H1 (cell line): ENCODE data around the gene PHTF2. TPM values are rescaled to one million over a fixed set of nuclear protein-coding genes. Genes with fewer than 3 reads are reported as not detected.

Experiments
- CTCF ChIA-PET: fragments of 300-600 bp; sonication (Branson Sonifier 250); formaldehyde crosslinking; loops from one replicate; lab custom pipeline; 2021; ENCODE audit not compliant: partially characterized antibody; lab: Charles Lee
- POLR2A ChIA-PET: fragments of 300-600 bp; sonication (Branson Sonifier 250); formaldehyde crosslinking; loops from one replicate; lab custom pipeline; 2021; ENCODE audit warnings: inconsistent platforms; ENCODE audit not compliant: partially characterized antibody; lab: Charles Lee
- DNase-seq, 2 experiments: peaks; one replicate each; pipeline versions ENCODE4 v3.0.0 to v3.0.0-alpha.2; 2010 to 2022; ENCODE audit warnings: low spot score in 2 of 2, low read depth in 1 of 2, mixed read lengths in 1 of 2
- FAIRE-seq: peaks from 2 replicates; lab custom pipeline; 2011; peaks lifted over from hg19 to GRCh38; lab: Jason Lieb, UNC
- H2AFZ ChIP-seq: 2 replicates; pipeline ENCODE4 v1.8.1; 2012; ENCODE audit warnings: low read length, inconsistent platforms
- H2AK5ac ChIP-seq: 2 replicates; pipeline ENCODE4 v1.6.1; 2013; ENCODE audit warnings: low read depth, low read length
- H2BK120ac ChIP-seq: replicated peaks from 2 replicates; pipeline ENCODE3; 2013; ENCODE audit warnings: low read depth, low read length, inconsistent platforms
- H2BK12ac ChIP-seq: 2 replicates; pipeline ENCODE4 v1.6.1; 2013; ENCODE audit warnings: low read depth, low read length
- H2BK15ac ChIP-seq: 2 replicates; pipeline ENCODE4 v1.6.1; 2013; ENCODE audit warnings: low read length
- H2BK20ac ChIP-seq: 2 replicates; pipeline ENCODE4 v1.6.1; 2013; ENCODE audit warnings: low read length
- H2BK5ac ChIP-seq: 2 replicates; pipeline ENCODE4 v1.6.1; 2013; ENCODE audit warnings: low read depth, low read length
- H3K14ac ChIP-seq: 2 replicates; pipeline ENCODE4 v1.6.1; 2013; ENCODE audit warnings: inconsistent platforms; ENCODE audit not compliant: insufficient read length
- H3K18ac ChIP-seq: 2 replicates; pipeline ENCODE4 v1.6.1; 2013; ENCODE audit warnings: low read length; ENCODE audit errors: extremely low read depth
- H3K23ac ChIP-seq: 2 replicates; pipeline ENCODE4 v1.6.1; 2013; ENCODE audit warnings: inconsistent platforms; ENCODE audit not compliant: insufficient read length
- H3K23me2 ChIP-seq: 2 replicates; pipeline ENCODE4 v1.6.1; 2013; ENCODE audit warnings: low read depth, low read length
- H3K27ac ChIP-seq: 2 replicates; pipeline ENCODE4 v1.6.1; 2011; ENCODE audit warnings: low read depth, low read length, inconsistent platforms
- H3K27me3 ChIP-seq, 4 experiments: replicated peaks in 1 of 4; 1 replicate in 1 of 4; 2 replicates in 3 of 4; pipeline versions ENCODE4 v1.6.1 to v1.8.1; 2011 to 2013; ENCODE audit warnings: low read length in 3 of 4, mild to moderate bottlenecking in 3 of 4, inconsistent platforms in 2 of 4, mixed read lengths in 2 of 4, moderate library complexity in 1 of 4; ENCODE audit not compliant: control insufficient read depth in 3 of 4, insufficient read depth in 3 of 4; ENCODE audit errors: extremely low read depth in 1 of 4
- H3K36me3 ChIP-seq, 4 experiments: 2 replicates each; pipeline versions ENCODE4 v1.6.1 to v1.8.1; 2011 to 2013; ENCODE audit warnings: mild to moderate bottlenecking in 4 of 4, low read length in 3 of 4, moderate library complexity in 2 of 4, control low read depth in 1 of 4, inconsistent platforms in 1 of 4; ENCODE audit not compliant: insufficient read depth in 4 of 4, control insufficient read depth in 2 of 4
- H3K4ac ChIP-seq: replicated peaks from 2 replicates; pipeline ENCODE3; 2013; ENCODE audit warnings: low read length, low read depth, mixed read lengths, inconsistent platforms; ENCODE audit not compliant: insufficient read length
- H3K4me1 ChIP-seq, 4 experiments: replicated peaks in 1 of 4; 1 replicate in 1 of 4; 2 replicates in 3 of 4; pipeline versions ENCODE4 v1.6.1 to v1.8.1; 2011 to 2013; ENCODE audit warnings: low read length in 3 of 4, inconsistent platforms in 2 of 4, mixed read lengths in 1 of 4; ENCODE audit not compliant: insufficient read depth in 4 of 4, control insufficient read depth in 3 of 4
- H3K4me2 ChIP-seq, 2 experiments: 2 replicates each; pipeline versions ENCODE4 v1.6.1 to v1.8.1; 2011 to 2013; ENCODE audit warnings: low read depth in 2 of 2, low read length in 2 of 2, control low read depth in 1 of 2, inconsistent platforms in 1 of 2, mild to moderate bottlenecking in 1 of 2; ENCODE audit not compliant: insufficient read depth in 1 of 2
- H3K4me3 ChIP-seq, 4 experiments: fragments of 200-600, 300-600 bp in 1 of 4; sonication (generic), shearing (Covaris generic), sonication (Bioruptor Twin) in 1 of 4; 2 replicates each; pipeline versions ENCODE4 v1.5.1 to v1.8.1; 2011 to 2016; ENCODE audit warnings: low read length in 4 of 4, low read depth in 3 of 4, control low read depth in 2 of 4, inconsistent platforms in 2 of 4, mild to moderate bottlenecking in 2 of 4, mixed read lengths in 1 of 4, moderate library complexity in 1 of 4; ENCODE audit not compliant: insufficient read depth in 2 of 4; ENCODE audit errors: extremely low read depth in 1 of 4
- H3K56ac ChIP-seq: replicated peaks from 2 replicates; pipeline ENCODE3; 2013; ENCODE audit warnings: low read depth, mild to moderate bottlenecking, mixed read lengths, low read length, inconsistent platforms; ENCODE audit not compliant: insufficient read length
- H3K79me1 ChIP-seq: 2 replicates; pipeline ENCODE4 v1.6.1; 2013; ENCODE audit warnings: low read depth, low read length, control low read depth
- H3K79me2 ChIP-seq, 2 experiments: 2 replicates each; pipeline versions ENCODE4 v1.6.1 to v1.8.1; 2012 to 2013; ENCODE audit warnings: low read length in 2 of 2, mild to moderate bottlenecking in 2 of 2, inconsistent platforms in 1 of 2; ENCODE audit not compliant: insufficient read depth in 2 of 2, control insufficient read depth in 1 of 2
- H3K9ac ChIP-seq, 4 experiments: replicated peaks in 1 of 4; 1 replicate in 1 of 4; 2 replicates in 3 of 4; pipeline versions ENCODE4 v1.6.1 to v1.8.1; 2011 to 2013; ENCODE audit warnings: low read depth in 3 of 4, low read length in 3 of 4, control low read depth in 2 of 4, mild to moderate bottlenecking in 2 of 4, moderate library complexity in 2 of 4, inconsistent platforms in 1 of 4; ENCODE audit errors: extremely low read depth in 1 of 4
- H3K9me3 ChIP-seq, 2 experiments: 2 replicates each; pipeline versions ENCODE4 v1.6.1 to v1.8.1; 2012 to 2013; ENCODE audit warnings: mild to moderate bottlenecking in 2 of 2, moderate library complexity in 2 of 2, control low read depth in 1 of 2, inconsistent platforms in 1 of 2, low read depth in 1 of 2, low read length in 1 of 2, mixed read lengths in 1 of 2; ENCODE audit not compliant: insufficient read depth in 2 of 2
- H4K20me1 ChIP-seq, 2 experiments: replicated peaks in 1 of 2; 2 replicates each; pipeline versions ENCODE3 to v1.8.1; 2011 to 2013; ENCODE audit warnings: inconsistent platforms in 2 of 2, low read length in 2 of 2, mild to moderate bottlenecking in 1 of 2; ENCODE audit not compliant: insufficient read depth in 2 of 2, control insufficient read depth in 1 of 2
- H4K5ac ChIP-seq: 2 replicates; pipeline ENCODE4 v1.6.1; 2013; ENCODE audit warnings: low read length, low read depth, mixed read lengths, inconsistent platforms; ENCODE audit not compliant: insufficient read length
- H4K8ac ChIP-seq: 2 replicates; pipeline ENCODE4 v1.8.0; 2013; ENCODE audit warnings: mild to moderate bottlenecking, moderate library complexity, low read length, inconsistent platforms; ENCODE audit not compliant: insufficient read depth; ENCODE audit errors: extremely low read depth
- H4K91ac ChIP-seq: replicated peaks from 2 replicates; pipeline ENCODE3; 2013; ENCODE audit warnings: low read length, mixed read lengths, inconsistent platforms; ENCODE audit not compliant: insufficient read length
- ASH2L ChIP-seq: fragments of 200-600, 300-600 bp; sonication (generic); IDR thresholded peaks from one replicate; pipeline ENCODE4 v1.7.1; 2017; ENCODE audit warnings: low read length
- EP300 ChIP-seq, 2 experiments: IDR thresholded peaks; 1 replicate in 1 of 2; 2 replicates in 1 of 2; pipeline ENCODE4 v1.6.1; 2011 to 2012; ENCODE audit warnings: low read depth in 2 of 2, low read length in 2 of 2, mild to moderate bottlenecking in 2 of 2, borderline replicate concordance in 1 of 2, inconsistent platforms in 1 of 2, moderate library complexity in 1 of 2
- EZH2 ChIP-seq: fragments of 200-600 bp; sonication (generic); IDR thresholded peaks from 2 replicates; pipeline ENCODE4 v1.7.1; 2012; ENCODE audit warnings: low read depth, mild to moderate bottlenecking, moderate library complexity, low read length, inconsistent platforms; ENCODE audit not compliant: severe bottlenecking
- RAD21 ChIP-seq, 2 experiments: IDR thresholded peaks in 1 of 2; conservative IDR thresholded peaks in 1 of 2; 2 replicates each; pipeline ENCODE4 v1.6.1; 2011; ENCODE audit warnings: low read depth in 2 of 2, low read length in 2 of 2, improper control_type of control experiment in 1 of 2, inconsistent platforms in 1 of 2, mild to moderate bottlenecking in 1 of 2, moderate library complexity in 1 of 2
- SIN3A ChIP-seq, 2 experiments: IDR thresholded peaks in 1 of 2; conservative IDR thresholded peaks in 1 of 2; 2 replicates each; pipeline ENCODE4 v1.6.1; 2011 to 2012; ENCODE audit warnings: low read length in 2 of 2, improper control_type of control experiment in 1 of 2, low read depth in 1 of 2, mild to moderate bottlenecking in 1 of 2
- SIRT6 ChIP-seq: IDR thresholded peaks from one replicate; pipeline ENCODE4 v1.7.1; 2012; ENCODE audit warnings: low read length, inconsistent platforms
- SP4 ChIP-seq: IDR thresholded peaks from 2 replicates; pipeline ENCODE4 v1.6.1; 2012; ENCODE audit warnings: low read length, inconsistent platforms
- WGBS, 2 experiments: shearing (Covaris generic) in 1 of 2; methylation state at CpG; one replicate each; pipeline versions ENCODE4 v1.1.6 to v1.1.7; 2013 to 2015; ENCODE audit warnings: low lambda C conversion rate in 2 of 2, mixed read lengths in 2 of 2, inconsistent platforms in 1 of 2, low coverage in 1 of 2, missing lambda C conversion rate in 1 of 2; ENCODE audit not compliant: insufficient replicate concordance in 2 of 2, insufficient coverage in 1 of 2, insufficient read length in 1 of 2; ENCODE audit errors: extremely low coverage in 1 of 2, missing lambda C conversion rate in 1 of 2; 5-methylcytosine and 5-hydroxymethylcytosine counted together
- polyA plus RNA-seq, 7 experiments: library from polyadenylated mRNA; depleted of rRNA in 3 of 7; stranded (reverse) in 5 of 7; unstranded in 2 of 7; fragments of >200 nt in 5 of 7; fragments of 200-250 nt in 2 of 7; gene quantifications; 1 replicate in 5 of 7; 2 replicates in 1 of 7; 4 replicates in 1 of 7; pipeline versions ENCODE4 v1.2.1 to v1.2.3, GENCODE V29; 2011 to 2013; ENCODE audit warnings: missing spikeins in 2 of 7, mixed read lengths in 2 of 7
- total RNA-seq: library from RNA; stranded (reverse); fragmentation: NEBNext Ultra II Directional; extraction: Animal tissue kit (Norgen Biotek cat#: 25700); gene quantifications from 2 replicates; pipeline ENCODE4 v1.2.1, GENCODE V29; 2021

The PHTF2 gene
- total and polyA plus RNA-seq, 2 of the 8 experiments (the other 6 are each of a cell fraction or from before 2014, with no cell fraction given) = 9.0 to 25.4 TPM

DNA sequence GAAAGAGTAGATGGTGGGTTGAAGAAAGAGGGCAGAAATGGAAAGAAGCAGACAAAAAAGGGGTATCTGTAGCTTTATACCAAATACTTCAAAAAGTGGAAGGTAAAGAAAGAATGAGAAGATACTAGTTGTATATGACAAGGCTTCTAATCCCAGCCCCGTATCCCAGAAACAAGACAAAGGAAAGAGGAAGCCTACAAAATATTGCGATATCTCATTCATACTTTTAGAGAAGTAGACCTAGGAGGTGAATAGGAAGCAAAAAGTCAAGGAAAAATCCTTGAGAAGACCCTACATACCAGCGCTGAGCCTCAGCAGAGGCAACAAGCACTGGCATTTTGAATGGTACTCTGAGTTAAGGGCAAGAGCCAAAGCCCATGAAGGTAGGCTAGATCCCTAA lies 26.6 kb downstream of the PHTF2 start:
- ChIA-PET POLR2A (no interaction called here), CTCF (no interaction called here)
- Histone ChIP-seq H2BK12ac (no peak overlapping the region), H3K18ac (no peak overlapping the region), H3K4me3 (no peak overlapping the region), H3K79me2 (peaks cover 0 to 7% of the 10 kb centered on the region in 2 experiments; a peak in 2 of 4 replicates), H2BK20ac (no peak overlapping the region), H3K14ac (no peak overlapping the region), H3K27me3 (no peaks in the 10 kb centered on the region), H3K23ac (no peak overlapping the region), H2BK120ac (no peak overlapping the region), H3K36me3 (0 out of 8 replicates have a peak, but pooled peaks cover 0 to 2% (median 0%) of the 10 kb centered on the region in 4 experiments), H4K5ac (no peak overlapping the region), H3K4me2 (no peak overlapping the region), H4K20me1 (no peaks in the 10 kb centered on the region), H2BK15ac (no peak overlapping the region), H2BK5ac (no peak overlapping the region), H2AFZ (no peak overlapping the region), H3K56ac (no peak overlapping the region), H3K4me1 (0 out of 7 replicates have a peak, but pooled peaks cover 0 to 3% (median 0%) of the 10 kb centered on the region in 4 experiments), H2AK5ac (no peak overlapping the region), H3K79me1 (peaks cover 5% of the 10 kb centered on the region; the same call in 1 of the 2 replicates), H4K8ac (no peak overlapping the region), H3K9me3 (peaks cover 12% of the 10 kb centered on the region in 2 experiments; a peak in 3 of 4 replicates), H3K9ac (no peak overlapping the region), H3K23me2 (no peaks in the 10 kb centered on the region), H3K27ac (no peak overlapping the region), H4K91ac (no peak overlapping the region), H3K4ac (no peak overlapping the region)
- no peak for DNase-seq
- WGBS, 2 experiments = 92% methylated on average over 3 of the region's 3 CpGs; no CpG with 5 or more reads in 1 of the 2 experiments
- FAIRE-seq = no peak
- TF ChIP-seq SIRT6 = no peak
- no peak for TF ChIP-seq SP4
- TF ChIP-seq EP300 (IDR thresholded peaks at IDR 0.05; ENCODE audit: borderline replicate concordance in 1 of 2, low read depth in 2 of 2, low read length in 2 of 2) = no peak
- TF ChIP-seq ASH2L = no peak
- TF ChIP-seq EZH2 = no peak
- TF ChIP-seq RAD21 (IDR thresholded peaks at IDR 0.05 in 1 of 2, conservative IDR thresholded peaks at IDR 0.05 in 1 of 2; ENCODE audit: low read depth in 2 of 2, low read length in 2 of 2) = no peak
- TF ChIP-seq SIN3A (conservative IDR thresholded peaks at IDR 0.05 in 1 of 2, IDR thresholded peaks at IDR 0.05 in 1 of 2; ENCODE audit: low read depth in 1 of 2, low read length in 2 of 2) = no peak
